GM18951 (cell line): Measurements from ENCODE around the gene DHRS9.
"Not testable (repeated sequence)": the region's sequence is repeated elsewhere in the genome, so short reads cannot be mapped to it uniquely, and the experiment has no call there.

Experiments
- POLR2A ChIP-seq: IDR thresholded peaks from 4 replicates; pipeline ENCODE4 v1.6.1; 2011; ENCODE audit warnings: mild to moderate bottlenecking; ENCODE audit not compliant: insufficient read length, insufficient read depth; ENCODE audit errors: extremely low read depth
- in situ Hi-C: fragments of 300-500 bp; cut with MboI; formaldehyde crosslinking; loops from one replicate; pipeline ENCODE4 v1.12.0; 2022; ENCODE audit warnings: low sequenced_read_pairs, mixed read lengths, inconsistent platforms; ENCODE audit not compliant: unreplicated experiment

The DHRS9 gene

GRCh38 chr2:169114056-169114455, 44.7 kb downstream of the DHRS9 start:
- in situ Hi-C loops = loop anchor here (25.0 kb wide), 1 partner anchor 152 kb away; no protein-coding TSS in a partner anchor

GRCh38 chr2:169116327-169116726, 47.0 kb downstream of the DHRS9 start:
- in situ Hi-C loops = loop anchor here (25.0 kb wide), 1 partner anchor 154 kb away; no protein-coding TSS in a partner anchor
- TF ChIP-seq POLR2A = no peak

More at GRCh38 chr2:169114056-169114455, 44.7 kb downstream of the DHRS9 start:
- no peak for TF ChIP-seq POLR2A

DNA sequence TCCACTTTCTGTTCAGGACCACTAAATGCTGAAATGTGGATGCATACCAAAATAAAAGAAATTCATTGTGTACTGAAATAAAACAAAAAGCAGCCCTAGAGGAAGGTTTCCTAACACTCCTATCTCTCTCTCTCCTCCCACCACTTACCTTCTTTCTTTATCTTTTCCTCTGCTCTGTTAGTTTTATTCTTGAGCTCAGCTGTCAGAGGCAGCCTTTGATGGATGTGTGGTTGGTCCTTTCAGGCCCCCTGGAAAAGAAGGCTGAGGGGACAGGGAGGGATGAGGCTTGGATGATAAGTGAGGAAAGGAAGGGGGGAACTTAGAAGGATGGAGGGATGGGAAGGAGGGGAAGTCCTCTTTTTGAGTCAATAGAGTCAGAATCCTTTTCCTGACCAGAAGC, 47.6 kb downstream of the DHRS9 start:
- no peak for TF ChIP-seq POLR2A
- in situ Hi-C loops = loop anchor here (25.0 kb wide), 1 partner anchor 155 kb away; no protein-coding TSS in a partner anchor

DNA sequence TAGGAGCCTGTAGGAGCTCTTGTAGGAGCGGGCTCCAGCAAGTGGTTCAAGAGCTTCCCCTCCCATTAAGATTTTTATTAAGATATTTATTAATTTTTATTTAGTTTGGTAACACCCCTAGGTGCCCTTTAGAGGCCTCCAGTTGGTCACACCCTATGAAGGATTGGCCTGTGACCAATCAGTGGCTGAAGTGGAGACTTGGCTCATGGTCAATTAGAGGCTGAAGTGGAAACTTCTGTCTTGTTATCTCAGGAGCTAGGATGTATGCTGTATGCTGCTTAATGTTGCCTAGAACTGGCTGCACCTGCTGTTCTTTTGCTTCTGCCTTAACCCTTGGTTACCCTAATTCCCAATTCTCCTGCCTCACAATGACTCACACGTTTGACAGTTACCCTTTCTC, 48.7 kb downstream of the DHRS9 start:
- in situ Hi-C loops = loop anchor here (25.0 kb wide), 1 partner anchor 156 kb away; no protein-coding TSS in a partner anchor
- TF ChIP-seq POLR2A = no peak

DNA sequence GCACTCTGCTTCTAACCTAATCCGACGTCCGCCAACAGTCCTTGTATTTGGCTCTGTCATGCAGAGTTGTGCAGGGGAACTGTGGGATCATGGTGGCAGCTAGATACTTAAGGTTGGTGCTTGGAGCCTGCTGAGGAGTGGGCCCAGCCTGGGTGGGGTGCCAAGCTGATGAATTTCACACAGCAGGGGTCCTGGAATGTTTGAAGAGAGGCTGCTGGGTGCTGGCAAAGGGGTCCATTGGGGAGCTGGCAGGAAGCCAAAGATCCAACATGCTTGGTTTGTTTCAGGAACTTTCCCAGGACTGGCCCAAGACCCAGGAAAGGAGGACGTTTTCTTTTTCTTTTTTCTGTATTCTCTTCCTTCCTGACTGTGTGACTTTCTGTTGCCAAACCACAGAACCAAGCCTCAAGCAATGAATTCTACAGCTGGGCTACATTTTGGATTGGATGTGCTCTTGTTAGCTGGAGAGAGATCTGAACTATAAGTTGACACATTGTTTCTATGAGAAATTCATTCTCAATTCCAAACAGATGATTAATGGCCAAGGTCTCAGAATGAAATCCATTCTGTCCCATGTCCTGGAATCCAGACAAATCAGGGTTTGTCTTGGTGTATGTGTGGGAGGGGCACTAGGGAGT, 49.9 kb downstream of the DHRS9 start:
- TF ChIP-seq POLR2A = no peak
- in situ Hi-C loops = loop anchor here (25.0 kb wide), 1 partner anchor 157 kb away; no protein-coding TSS in a partner anchor

- no peak for TF ChIP-seq POLR2A
- in situ Hi-C loops = loop anchor here (25.0 kb wide), 1 partner anchor 158 kb away; no protein-coding TSS in a partner anchor
Observed at GRCh38 chr2:169119851-169120250, 50.5 kb downstream of the DHRS9 start.

DNA sequence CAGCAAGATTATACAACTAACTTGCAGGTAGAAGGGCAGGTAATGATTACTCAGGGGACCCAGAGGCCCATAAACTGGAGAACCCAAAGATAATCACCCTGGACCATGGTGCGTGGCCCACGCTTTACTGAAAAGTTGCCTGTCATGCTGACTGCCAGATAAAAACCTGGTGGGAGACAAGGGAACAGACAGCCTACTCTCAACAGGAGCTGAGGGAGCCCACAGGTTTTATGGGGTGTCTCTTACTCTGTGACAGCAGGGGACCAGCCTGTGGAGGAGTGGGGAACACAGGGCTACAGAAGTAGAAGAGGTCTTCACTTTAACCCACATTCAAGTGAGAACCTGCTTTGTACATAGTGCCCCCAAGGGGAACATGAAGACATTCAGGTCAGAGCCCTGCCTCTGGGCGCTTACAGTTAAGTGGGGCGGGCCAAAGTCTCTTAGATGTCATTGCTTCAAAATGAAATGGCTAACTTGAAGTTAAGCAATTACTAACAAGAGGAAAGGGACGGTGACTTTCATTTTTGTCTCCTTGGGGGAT, 60.4 kb downstream of the DHRS9 start:
- no peak for TF ChIP-seq POLR2A
- in situ Hi-C loops = no loop called here

DNA sequence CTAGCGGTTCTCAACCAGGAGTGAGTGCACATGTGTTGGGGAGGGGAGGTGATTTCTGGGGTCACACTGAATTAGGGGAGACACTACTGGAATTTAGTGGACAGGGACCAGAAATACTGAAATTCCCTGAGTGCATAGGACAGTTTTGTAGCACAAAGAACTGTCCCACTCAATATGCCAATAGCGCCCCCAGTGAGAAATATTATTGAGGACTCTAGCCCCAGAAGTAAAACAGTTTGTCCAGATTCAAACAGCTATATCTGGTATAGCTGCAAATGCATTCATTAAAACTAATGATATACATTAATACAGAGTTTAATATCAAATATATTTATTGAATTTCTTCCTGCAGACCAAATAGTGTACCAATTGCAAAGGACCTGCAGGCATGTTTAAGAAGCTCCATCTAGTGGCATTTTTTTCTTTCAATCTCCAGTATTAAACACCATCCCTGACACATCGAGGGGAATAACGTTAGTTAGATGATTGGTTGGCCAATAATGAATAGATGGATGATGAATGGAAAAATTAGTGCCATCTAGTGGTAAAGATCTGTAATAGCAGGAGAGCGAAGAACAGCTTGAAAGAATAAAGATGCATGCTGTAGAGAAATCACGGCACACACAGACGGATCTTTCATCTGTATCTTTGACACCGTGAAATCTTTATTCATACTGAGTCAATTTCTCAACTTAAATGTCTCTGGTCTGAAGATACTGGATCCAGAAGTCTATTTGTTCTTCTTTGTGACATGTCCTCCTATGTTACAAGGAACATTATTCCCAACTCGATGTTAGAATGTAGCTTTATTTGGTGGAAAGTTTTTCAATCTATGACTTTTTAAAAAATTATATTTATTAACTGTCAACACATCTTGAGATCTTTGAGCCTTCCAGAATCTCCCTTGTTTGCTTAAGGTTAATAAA, 62.5 kb downstream of the DHRS9 start:
- in situ Hi-C loops = no loop called here
- TF ChIP-seq POLR2A = no peak

DNA sequence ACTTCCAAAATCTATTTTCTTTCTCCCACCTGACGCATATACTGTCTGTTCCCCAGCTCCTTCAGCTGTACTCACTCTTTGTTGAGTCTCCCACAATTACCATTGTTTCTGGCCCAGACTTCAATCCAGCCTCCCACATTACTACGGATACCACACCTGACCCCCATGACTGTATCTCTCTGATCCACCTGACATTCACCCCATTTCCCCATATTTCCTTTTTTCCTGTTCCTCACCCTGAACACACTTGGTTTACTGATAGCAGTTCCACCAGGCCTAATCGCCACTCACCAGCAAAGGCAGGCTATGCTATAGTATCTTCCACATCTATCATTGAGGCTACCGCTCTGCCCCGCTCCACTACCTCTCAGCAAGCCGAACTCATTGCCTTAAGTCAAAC, 64.9 kb downstream of the DHRS9 start:
- in situ Hi-C loops = not testable (repeated sequence)

DNA sequence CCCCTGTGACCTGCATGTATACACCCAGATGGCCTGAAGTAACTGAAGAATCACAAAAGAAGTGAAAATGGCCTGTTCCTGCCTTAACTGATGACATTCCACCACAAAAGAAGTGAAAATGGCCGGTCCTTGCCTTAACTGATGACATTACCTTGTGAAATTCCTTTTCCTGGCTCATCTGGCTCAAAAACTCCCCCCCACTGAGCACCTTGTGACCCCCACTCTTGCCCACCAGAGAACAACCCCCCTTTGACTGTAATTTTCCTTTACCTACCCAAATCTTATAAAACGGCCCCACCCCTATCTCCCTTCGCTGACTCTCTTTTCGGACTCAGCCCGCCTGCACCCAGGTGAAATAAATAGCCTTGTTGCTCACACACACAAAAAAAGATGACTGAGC, 67.1 kb downstream of the DHRS9 start:
- in situ Hi-C loops = not testable (repeated sequence)

DNA sequence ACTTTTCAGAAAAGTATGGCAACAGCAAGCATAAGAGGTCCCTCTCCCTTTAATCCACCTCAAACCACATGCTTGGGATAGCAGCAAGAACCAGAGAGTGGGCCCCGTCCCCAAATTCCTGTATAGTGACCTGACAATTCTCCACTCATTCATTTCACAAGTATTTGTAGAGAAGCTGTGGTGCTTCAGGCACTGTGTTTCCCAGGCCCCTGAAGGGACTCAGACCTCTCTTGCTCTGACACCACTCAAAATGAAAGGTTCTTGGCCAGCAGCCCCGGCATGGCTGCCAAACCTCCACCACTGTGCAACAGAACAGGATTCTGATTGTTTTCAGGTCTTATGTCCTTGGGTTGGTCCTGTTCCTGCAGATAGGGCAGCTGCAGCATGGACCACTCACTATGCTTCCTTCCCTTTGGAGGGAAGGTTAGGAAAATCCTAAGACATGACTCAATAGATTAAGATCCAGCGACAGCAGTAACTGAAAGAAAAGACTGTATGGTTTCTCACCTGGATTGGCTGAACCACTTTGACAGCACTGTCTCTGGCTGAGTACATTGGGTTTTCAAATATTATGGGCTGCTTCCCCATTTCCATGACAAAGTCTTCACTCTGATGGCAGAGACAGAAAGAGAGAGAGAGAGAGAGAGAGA, 67.6 kb downstream of the DHRS9 start:
- TF ChIP-seq POLR2A = no peak
- in situ Hi-C loops = no loop called here

DNA sequence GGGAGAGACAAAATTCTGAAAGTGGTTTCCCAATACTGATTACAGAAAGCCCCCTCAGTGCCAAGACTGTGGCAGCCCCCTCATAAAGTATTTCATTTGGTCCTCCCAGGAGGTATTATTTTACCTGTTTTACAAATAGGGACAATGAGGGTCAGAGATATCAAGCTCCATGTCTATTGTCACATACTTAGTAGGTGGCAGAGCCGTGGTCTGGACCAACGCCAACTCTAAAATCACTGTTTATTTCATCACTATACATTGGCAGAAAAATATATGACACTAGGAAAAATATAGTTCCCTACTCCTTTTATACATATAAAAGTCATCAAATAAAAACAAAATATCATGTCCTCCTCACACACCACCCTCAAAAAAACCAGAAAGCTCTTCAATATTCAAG, 68.6 kb downstream of the DHRS9 start:
- in situ Hi-C loops = no loop called here
- no peak for TF ChIP-seq POLR2A

DNA sequence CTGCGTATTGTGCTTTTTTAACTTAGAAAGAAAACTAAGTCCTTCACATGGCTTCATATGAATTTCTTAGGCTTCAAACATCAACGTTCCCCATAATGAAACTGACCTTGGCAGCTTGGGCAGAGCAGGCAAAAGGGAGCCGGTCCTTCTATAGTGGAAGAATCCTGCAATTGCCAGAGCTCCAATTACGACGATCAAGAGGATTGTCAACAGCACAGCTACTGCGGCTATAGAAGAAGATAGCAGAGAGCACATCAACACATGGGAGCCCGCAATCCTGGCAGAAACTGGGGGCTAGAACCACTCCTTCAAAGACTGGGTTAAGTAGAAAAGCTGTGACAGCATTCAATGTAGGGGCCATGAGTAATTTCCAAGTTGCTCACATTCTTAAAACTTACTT, 69.8 kb downstream of the DHRS9 start:
- no peak for TF ChIP-seq POLR2A
- in situ Hi-C loops = no loop called here

DNA sequence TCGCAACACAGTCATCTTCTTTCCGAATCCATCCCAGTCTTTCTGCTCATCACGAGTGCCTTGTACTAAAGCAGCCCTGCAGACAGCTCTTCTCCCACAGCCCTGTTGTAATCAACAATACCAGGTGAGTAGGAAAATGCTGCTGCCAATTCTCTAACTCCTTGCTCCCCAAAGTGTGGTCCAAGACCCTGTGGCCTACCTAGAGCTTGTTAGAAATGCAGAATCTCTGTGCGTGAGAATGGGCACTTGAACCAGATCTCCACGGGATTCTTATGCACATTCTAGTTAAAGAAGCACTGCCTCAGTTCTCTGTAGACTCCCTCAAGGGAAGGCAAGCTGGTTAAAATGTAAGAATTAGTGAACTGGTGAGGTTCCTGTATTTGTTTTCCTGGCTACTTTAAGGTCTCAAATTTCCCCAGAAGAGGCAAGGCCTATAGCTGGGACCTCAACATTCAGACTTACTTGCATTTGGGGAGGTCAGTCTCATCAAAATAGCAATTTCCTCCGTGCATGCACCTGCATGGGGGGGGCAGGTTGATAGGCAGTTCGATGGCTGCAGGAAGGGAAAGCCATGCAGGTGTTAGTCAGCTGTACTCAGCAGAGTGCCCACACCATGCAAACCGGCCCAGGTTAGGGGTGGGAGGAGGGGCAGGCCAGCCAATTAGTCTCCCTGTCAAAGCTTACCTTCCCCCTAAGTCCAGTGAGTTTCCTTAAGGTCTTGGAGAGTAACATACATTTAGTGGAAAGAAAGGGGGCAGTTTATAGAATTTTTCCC, 70.8 kb downstream of the DHRS9 start:
- in situ Hi-C loops = no loop called here
- TF ChIP-seq POLR2A = no peak
